ENCODE data around the gene DPP6.

DNA sequence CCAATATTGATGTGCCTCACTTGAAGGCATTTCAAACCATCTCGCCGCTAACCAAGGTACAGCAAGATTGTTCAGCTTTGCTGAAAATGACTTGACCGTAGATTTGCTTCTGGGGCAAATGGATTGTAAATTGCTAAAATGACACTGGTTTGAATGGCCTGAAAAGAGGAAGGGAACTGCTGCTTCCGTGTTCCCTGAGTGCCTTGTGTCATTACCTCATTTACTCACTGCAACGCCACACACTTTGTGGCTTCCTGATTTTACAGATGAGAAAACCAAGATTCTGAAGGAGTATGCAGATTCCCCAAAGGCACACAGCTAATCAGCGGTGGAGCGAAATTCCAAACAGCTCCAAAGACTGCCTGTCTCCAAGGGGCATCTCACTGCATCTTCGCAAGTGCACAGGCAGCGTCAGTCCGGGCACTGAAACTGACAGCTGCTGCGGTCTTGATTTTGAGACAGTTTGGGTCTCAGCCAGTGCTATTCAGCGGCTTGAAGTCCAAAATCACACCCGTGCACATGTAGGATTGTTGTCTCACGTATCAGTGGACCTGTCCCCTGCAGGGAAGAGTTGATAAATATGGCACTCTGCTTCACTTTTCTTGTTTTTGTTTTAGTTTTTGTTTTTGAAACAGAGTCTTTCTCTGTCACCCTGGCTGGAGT lies 290.9 kb downstream of the DPP6 start:
- TF ChIP-seq CTCF (IDR thresholded peaks at IDR 0.05) (no peak), POLR2A (IDR thresholded peaks at IDR 0.05) (no peak)

Measured in ovary (tissue), 3 donors.